Midbrain (tissue), 1 donor: ENCODE measurements around the gene PLD4.

Experiments used
- DNase-seq: peaks from one replicate; lab custom pipeline; 2025; lab: John Stamatoyannopoulos, UW

Gene PLD4

DNA sequence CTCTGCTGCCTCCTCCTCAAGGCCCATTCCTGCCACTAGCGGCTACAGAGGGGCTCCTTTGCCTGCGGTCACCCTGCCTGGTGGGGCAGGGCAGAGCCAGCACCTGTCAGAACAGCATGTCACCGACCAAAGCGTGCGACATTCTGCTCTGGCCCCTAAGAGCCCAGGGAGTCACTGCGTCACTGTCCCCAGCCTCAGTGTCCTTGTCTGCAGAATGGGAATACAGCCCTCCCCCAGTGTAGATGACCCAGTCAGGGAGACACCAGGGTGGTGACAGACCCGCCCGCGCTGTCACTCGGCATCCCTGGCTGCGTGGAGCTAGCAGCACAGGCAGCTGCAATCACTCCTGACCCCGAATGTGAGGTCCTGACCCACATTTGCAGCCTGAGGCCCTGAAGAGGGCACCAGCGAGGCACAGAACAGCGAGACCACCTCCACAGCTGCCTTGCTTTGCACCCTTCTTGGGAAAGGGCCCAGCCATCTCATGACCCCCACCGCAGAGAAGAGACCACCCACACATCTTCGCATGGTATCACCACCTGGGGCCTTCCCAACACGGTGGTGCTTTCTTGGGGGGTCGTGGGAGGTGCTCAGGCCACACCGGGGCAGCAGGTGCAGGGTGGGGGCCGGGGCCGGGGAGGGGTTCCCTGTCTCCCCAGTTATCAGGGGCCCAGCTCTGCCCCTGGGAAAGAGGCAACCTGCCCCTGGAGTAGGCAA, 51.0 kb downstream of the PLD4 start:
- DNase-seq = no peak

DNA sequence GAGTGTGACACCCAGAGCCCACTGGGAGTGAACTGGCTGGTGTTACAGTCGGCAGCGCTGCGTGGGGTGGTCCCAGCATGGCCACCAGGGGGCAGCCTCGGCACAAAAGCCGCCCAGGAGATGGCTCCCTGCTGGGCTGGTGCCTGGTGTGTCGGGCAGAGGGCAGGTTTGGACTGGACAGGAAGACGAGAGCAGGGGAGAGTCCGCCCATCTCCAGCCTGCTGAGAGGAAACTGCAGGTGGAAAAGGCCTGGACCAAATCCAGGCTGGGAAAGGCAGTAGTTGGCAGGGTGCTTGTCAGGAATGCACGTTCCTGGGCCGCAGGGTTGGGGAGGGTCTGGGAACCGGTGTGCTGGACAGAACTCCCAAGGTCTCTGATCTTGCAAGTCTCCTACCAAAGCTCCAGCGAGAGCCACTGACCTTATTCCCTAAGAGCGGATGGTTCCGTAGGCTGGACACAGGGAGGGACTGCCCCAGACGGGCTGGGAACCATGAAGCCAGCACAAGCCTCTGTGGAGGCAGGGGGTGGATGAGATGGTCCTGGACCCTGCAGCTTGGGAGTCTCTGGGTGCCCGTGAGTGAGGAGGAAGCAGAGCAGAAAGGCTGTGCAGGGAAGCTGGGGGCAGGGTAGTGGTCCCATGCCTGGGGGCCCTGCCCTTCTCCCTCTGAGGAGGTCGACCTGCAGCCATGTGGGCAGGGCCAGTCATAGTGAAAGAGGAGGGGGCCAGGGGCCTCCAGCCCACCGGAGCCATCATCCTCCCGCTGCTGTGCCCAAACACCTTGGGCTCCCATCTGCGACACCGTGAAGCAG, 51.7 kb downstream of the PLD4 start:
- DNase-seq = peak; percentile 51

GRCh38 chr14:104977008-104977680, 52.5 kb downstream of the PLD4 start:
- DNase-seq = no peak

- peak; percentile 40 for DNase-seq
These were observed 53.3 kb downstream of the PLD4 start, which contains the start of gene AHNAK2 for GRCh38 chr14:104977681-104978653. Gene AHNAK2, minus strand, starts transcription at chr14:104978374. Its CDS starts 137 bp downstream, at chr14:104978237.

DNA sequence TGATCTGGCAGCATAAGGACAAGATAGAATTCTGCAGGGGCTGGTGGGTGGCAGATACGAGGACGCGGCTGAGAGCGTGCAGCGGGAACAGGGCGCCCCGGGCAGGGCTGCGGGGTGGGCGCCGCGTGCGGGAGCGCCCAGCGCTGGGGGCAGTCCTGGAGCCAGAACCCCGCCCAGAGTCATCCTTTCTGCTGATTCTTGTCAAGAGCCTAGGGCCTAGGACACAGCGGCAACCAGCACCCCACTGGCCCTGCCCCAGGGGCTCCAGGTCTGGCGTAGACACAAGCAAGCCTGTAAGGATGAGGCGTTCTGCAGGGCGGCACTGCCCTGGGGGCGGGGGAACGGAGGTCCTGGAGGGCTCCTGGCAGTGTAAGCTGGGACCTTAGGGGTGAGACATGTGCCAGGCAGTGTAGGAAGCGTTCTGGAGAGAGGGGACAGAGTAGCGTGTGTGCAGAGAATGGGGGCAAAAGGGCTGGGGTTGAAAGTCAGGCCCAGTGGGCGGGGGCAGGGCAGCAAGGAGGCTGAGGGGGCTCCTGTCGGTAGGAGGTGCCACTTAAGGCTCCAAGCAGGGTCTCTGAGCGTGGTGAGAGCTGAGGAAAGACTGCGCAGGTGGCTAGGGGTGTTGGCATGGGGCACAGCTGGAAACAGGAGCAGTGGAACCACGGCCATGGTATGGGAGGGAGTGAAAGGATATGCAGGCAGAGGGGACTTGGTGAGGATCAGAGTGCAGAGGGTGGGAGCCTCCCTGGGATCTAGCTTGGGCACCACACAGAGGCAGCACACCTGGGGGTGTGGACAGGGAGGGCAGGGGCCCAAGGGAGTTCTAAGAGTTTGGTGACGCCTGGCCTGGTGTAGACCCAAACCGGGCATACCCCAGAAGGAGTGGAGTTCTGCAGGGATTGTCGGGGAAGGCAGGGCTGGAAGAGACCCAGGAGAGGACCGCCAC, 54.3 kb downstream of the PLD4 start:
- DNase-seq = no peak

- DNase-seq = no peak
These were observed 55.3 kb downstream of the PLD4 start for GRCh38 chr14:104979758-104980610.

DNA sequence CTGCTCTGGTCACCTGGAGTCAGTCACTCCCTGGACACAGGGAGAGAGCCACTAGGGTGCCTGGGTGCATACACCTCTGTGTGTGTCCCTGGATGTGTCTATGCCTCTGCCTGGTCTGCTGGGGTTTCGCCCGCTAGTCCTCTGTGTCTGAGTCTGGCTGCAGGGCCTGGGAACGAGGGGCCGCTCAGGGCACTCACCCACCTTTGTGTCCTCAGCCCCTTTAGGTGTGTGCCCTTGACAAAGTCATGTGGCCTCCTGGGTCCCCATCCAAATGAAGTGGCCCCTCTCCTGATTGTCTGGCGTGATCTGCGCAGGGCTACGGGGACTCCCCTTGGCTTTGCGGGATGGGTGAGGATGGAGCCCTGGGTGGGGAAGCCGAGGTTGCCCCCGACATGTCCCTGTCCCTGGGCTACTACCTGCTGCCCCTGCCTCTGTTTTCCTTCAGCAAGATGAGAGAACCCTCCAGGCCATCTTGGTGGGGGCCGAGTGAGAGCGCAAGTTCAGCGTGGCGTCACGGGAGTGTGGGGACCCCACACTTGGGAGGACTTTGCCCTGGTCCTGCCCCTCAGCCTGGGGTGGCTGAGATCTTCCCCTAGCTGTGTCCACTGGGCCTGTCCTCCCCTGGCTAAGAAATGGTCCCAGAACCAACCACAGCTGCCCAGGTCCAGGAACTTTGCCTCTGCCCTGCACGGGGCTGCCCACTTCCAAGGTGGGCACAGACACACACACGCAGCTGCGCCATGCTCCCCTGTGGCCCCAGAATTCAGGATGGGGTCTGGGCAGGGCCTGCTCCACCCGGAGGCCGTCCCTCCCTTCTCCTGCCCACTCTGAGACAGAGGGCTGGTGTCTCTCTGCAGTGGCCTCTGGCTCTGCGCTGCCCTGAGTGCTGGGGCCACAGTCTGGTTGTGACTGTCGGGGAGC, 56.2 kb downstream of the PLD4 start:
- no peak for DNase-seq

DNA sequence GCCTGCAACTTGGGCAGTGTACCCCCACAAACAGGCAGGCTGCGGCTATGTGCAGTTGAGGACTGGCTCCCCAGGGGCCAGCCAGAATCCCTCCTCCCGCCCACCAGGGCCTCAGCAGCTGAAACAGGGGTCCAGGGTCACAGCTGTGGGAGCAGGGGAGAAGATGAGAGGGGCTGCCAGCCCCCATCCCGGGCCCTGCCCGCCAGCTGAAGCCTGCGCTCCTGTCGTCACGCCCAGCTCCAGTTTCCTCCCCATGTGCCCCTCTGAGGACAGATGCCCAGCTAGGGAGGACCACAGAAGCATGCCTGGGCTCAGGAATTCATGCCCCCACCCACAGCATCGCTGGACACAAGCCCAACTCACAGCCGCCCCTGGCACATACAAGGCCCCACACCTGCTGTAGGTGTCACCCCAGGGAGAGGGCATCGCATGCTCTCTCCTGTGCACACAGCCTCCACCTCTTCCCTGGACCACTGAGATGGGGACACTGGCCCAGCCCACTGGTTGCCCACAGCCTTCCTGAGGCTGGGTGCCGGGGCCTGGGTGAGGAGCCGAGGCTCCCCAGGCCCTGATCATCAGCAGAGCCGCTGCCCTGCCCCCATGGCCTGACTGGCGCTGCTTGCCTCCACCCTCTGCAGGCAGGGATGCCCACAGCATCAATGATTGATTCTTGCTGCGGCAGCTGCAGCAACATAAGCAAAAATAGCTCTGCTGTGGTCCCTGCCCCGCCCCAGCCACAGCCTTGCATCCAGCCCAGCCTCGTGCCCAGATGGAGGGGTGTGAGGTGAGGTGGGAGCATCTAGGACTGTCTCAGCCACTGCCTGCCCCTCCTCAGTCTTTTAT, 57.2 kb downstream of the PLD4 start:
- no peak for DNase-seq

GRCh38 chr14:104982548-104983230, 58.0 kb downstream of the PLD4 start:
- DNase-seq = no peak
